IMR-90 (cell line): ENCODE data around the gene CYTH4. TPM values are rescaled to one million over a fixed set of nuclear protein-coding genes. Genes with fewer than 3 reads are reported as not detected.

Source experiments
- ATAC-seq: fragments of 200-7000 bp; cut with Tn5 transposase; 2 replicates; pipeline ENCODE4 v1.9.1; 2020; ENCODE audit warnings: low read depth, mild to moderate bottlenecking, moderate library complexity
- BruUV-seq: library from RNA; stranded (reverse); fragments of 400-500 nt; replicated peaks from 2 replicates; lab custom pipeline; 2021; lab: Mats Ljungman, UMichigan
- CTCF ChIA-PET: fragments of 300-600 bp; formaldehyde crosslinking; extraction: SDS; loops from one replicate; lab custom pipeline; 2021; ENCODE audit warnings: antibody characterized with exemption; lab: Yijun Ruan, JAX
- POLR2A ChIA-PET: fragments of 300-600 bp; sonication (Branson Sonifier 250); formaldehyde crosslinking; loops from one replicate; lab custom pipeline; 2022; ENCODE audit warnings: antibody characterized with exemption; ENCODE audit not compliant: unreplicated experiment; lab: Charles Lee
- DNase-seq: peaks from one replicate; pipeline ENCODE4 v3.0.0; 2013
- H2AFZ ChIP-seq: replicated peaks from 2 replicates; pipeline ENCODE3; 2013; ENCODE audit warnings: low read length, mild to moderate bottlenecking; ENCODE audit not compliant: poor library complexity
- H2AK5ac ChIP-seq: 2 replicates; pipeline ENCODE4 v1.6.1; 2013; ENCODE audit warnings: low read depth, low read length, inconsistent platforms
- H2AK9ac ChIP-seq: replicated peaks from 2 replicates; pipeline ENCODE3; 2013; ENCODE audit warnings: mild to moderate bottlenecking, low read depth, low read length, moderate library complexity; ENCODE audit not compliant: poor library complexity
- H2BK120ac ChIP-seq: 2 replicates; pipeline ENCODE4 v1.6.1; 2013; ENCODE audit warnings: low read depth, low read length, inconsistent platforms
- H2BK15ac ChIP-seq: 3 replicates; pipeline ENCODE4 v1.6.1; 2013; ENCODE audit warnings: low read depth, low read length, inconsistent platforms
- H2BK20ac ChIP-seq: 2 replicates; pipeline ENCODE4 v1.6.1; 2013; ENCODE audit warnings: low read depth, mild to moderate bottlenecking, inconsistent platforms, low read length, moderate library complexity
- H2BK5ac ChIP-seq: 2 replicates; pipeline ENCODE4 v1.6.1; 2013; ENCODE audit warnings: mild to moderate bottlenecking, low read depth, low read length, inconsistent platforms; ENCODE audit not compliant: poor library complexity, severe bottlenecking
- H3K14ac ChIP-seq: replicated peaks from 2 replicates; pipeline ENCODE4 v1.6.1; 2013; ENCODE audit warnings: low read depth, low read length, inconsistent platforms
- H3K18ac ChIP-seq: 2 replicates; pipeline ENCODE4 v1.6.1; 2013; ENCODE audit warnings: low read depth, low read length, control low read depth
- H3K23ac ChIP-seq: 2 replicates; pipeline ENCODE4 v1.6.1; 2013; ENCODE audit warnings: low read depth, low read length, inconsistent platforms
- H3K27ac ChIP-seq: 2 replicates; pipeline ENCODE4 v1.5.1; 2013; ENCODE audit warnings: mild to moderate bottlenecking, control low read depth, low read length; ENCODE audit not compliant: insufficient read depth
- H3K27me3 ChIP-seq: 2 replicates; pipeline ENCODE4 v1.6.1; 2013; ENCODE audit warnings: low read length; ENCODE audit not compliant: control insufficient read depth, insufficient read depth
- H3K36me3 ChIP-seq: 2 replicates; pipeline ENCODE4 v1.6.1; 2013; ENCODE audit warnings: low read length, mixed read lengths; ENCODE audit not compliant: control insufficient read depth, insufficient read depth
- H3K4ac ChIP-seq: 2 replicates; pipeline ENCODE4 v1.6.1; 2013; ENCODE audit warnings: low read depth, low read length, inconsistent platforms
- H3K4me1 ChIP-seq: 2 replicates; pipeline ENCODE4 v1.6.1; 2013; ENCODE audit warnings: low read length, mixed read lengths; ENCODE audit not compliant: control insufficient read depth, insufficient read depth
- H3K4me2 ChIP-seq: 2 replicates; pipeline ENCODE4 v1.6.1; 2013; ENCODE audit warnings: low read depth, mild to moderate bottlenecking, control low read depth, low read length, moderate library complexity
- H3K4me3 ChIP-seq: 2 replicates; pipeline ENCODE4 v1.5.1; 2013; ENCODE audit warnings: low read depth, mild to moderate bottlenecking, control low read depth, low read length, moderate library complexity; ENCODE audit not compliant: insufficient read depth
- H3K56ac ChIP-seq: 2 replicates; pipeline ENCODE4 v1.6.1; 2013; ENCODE audit warnings: low read length, inconsistent platforms; ENCODE audit not compliant: insufficient read depth; ENCODE audit errors: extremely low read depth
- H3K79me1 ChIP-seq, 2 experiments: 2 replicates each; pipeline ENCODE4 v1.6.1; 2013; ENCODE audit warnings: low read length in 2 of 2, inconsistent platforms in 1 of 2, low read depth in 1 of 2
- H3K9ac ChIP-seq: 2 replicates; pipeline ENCODE4 v1.6.1; 2013; ENCODE audit warnings: low read depth, low read length, control low read depth
- H3K9me1 ChIP-seq: 2 replicates; pipeline ENCODE4 v1.6.1; 2013; ENCODE audit warnings: low read length, inconsistent platforms; ENCODE audit not compliant: insufficient read depth
- H3K9me3 ChIP-seq: 2 replicates; pipeline ENCODE4 v1.6.1; 2013; ENCODE audit warnings: low read length; ENCODE audit not compliant: control insufficient read depth, insufficient read depth
- H4K20me1 ChIP-seq: 2 replicates; pipeline ENCODE4 v1.6.1; 2013; ENCODE audit warnings: low read length, inconsistent platforms; ENCODE audit not compliant: insufficient read depth
- H4K5ac ChIP-seq: 2 replicates; pipeline ENCODE4 v1.6.1; 2013; ENCODE audit warnings: mild to moderate bottlenecking, low read depth, low read length, control low read depth
- H4K8ac ChIP-seq, 2 experiments: 2 replicates each; pipeline ENCODE4 v1.6.1; 2013; ENCODE audit warnings: low read depth in 2 of 2, low read length in 2 of 2, control low read depth in 1 of 2, inconsistent platforms in 1 of 2
- H4K91ac ChIP-seq: 2 replicates; pipeline ENCODE4 v1.6.1; 2013; ENCODE audit warnings: low read depth, low read length, inconsistent platforms; ENCODE audit not compliant: insufficient read depth
- BHLHE40 ChIP-seq: fragments of 150-350 bp; IDR thresholded peaks from 2 replicates; pipeline ENCODE4 v1.6.1; 2016; ENCODE audit warnings: mild to moderate bottlenecking, low read depth, low read length
- CEBPB ChIP-seq: IDR thresholded peaks from 2 replicates; pipeline ENCODE4 v1.6.1; 2012; ENCODE audit warnings: low read depth, low read length, improper control_type of control experiment
- CHD1 ChIP-seq: IDR thresholded peaks from 2 replicates; pipeline ENCODE4 v1.6.1; 2012; ENCODE audit warnings: low read depth, low read length, improper control_type of control experiment
- CTCF ChIP-seq: conservative IDR thresholded peaks from 2 replicates; pipeline ENCODE4 v1.5.1; 2012; ENCODE audit warnings: mild to moderate bottlenecking, low read depth, low read length, improper control_type of control experiment
- ELK1 ChIP-seq: fragments of 150-350 bp; IDR thresholded peaks from 2 replicates; pipeline ENCODE4 v1.6.1; 2016; ENCODE audit warnings: low read depth, mild to moderate bottlenecking, low read length, moderate library complexity, borderline replicate concordance
- FOS ChIP-seq: fragments of 150-350 bp; IDR thresholded peaks from 2 replicates; pipeline ENCODE4 v1.6.1; 2016; ENCODE audit warnings: low read depth, low read length
- MAFK ChIP-seq: IDR thresholded peaks from 2 replicates; pipeline ENCODE4 v1.6.1; 2012; ENCODE audit warnings: low read depth, low read length, improper control_type of control experiment
- MAZ ChIP-seq: IDR thresholded peaks from 2 replicates; pipeline ENCODE4 v1.6.1; 2012; ENCODE audit warnings: low read depth, mild to moderate bottlenecking, low read length, improper control_type of control experiment, moderate library complexity, borderline replicate concordance
- MXI1 ChIP-seq: IDR thresholded peaks from 2 replicates; pipeline ENCODE4 v1.6.1; 2012; ENCODE audit warnings: low read depth, mild to moderate bottlenecking, low read length, moderate library complexity, borderline replicate concordance
- NFE2L2 ChIP-seq: fragments of 150-350 bp; IDR thresholded peaks from 2 replicates; pipeline ENCODE4 v1.6.1; 2016; ENCODE audit warnings: low read depth, mild to moderate bottlenecking, low read length
- POLR2A ChIP-seq: IDR thresholded peaks from 2 replicates; pipeline ENCODE4 v1.6.1; 2012; ENCODE audit warnings: mild to moderate bottlenecking, low read depth, low read length
- RAD21 ChIP-seq: IDR thresholded peaks from 2 replicates; pipeline ENCODE4 v1.6.1; 2012; ENCODE audit warnings: low read length, improper control_type of control experiment
- RCOR1 ChIP-seq: IDR thresholded peaks from 2 replicates; pipeline ENCODE4 v1.6.1; 2012; ENCODE audit warnings: mild to moderate bottlenecking, low read length, improper control_type of control experiment; ENCODE audit not compliant: insufficient replicate concordance
- RFX5 ChIP-seq: IDR thresholded peaks from 2 replicates; pipeline ENCODE4 v1.8.0; 2012; ENCODE audit warnings: low read depth, mild to moderate bottlenecking, low read length, moderate library complexity
- SMC3 ChIP-seq: fragments of 150-350 bp; IDR thresholded peaks from 2 replicates; pipeline ENCODE4 v1.6.1; 2016; ENCODE audit warnings: low read depth, mild to moderate bottlenecking, antibody characterized with exemption, low read length, moderate library complexity
- USF2 ChIP-seq: fragments of 150-350 bp; IDR thresholded peaks from 2 replicates; pipeline ENCODE4 v1.6.1; 2017; ENCODE audit warnings: mild to moderate bottlenecking, antibody characterized with exemption, low read length, low read depth
- WGBS, 2 experiments: methylation state at CpG; one replicate each; pipeline versions ENCODE4 v1.1.5 to v1.1.7; 2013; ENCODE audit warnings: missing lambda C conversion rate in 2 of 2; ENCODE audit not compliant: insufficient read length in 1 of 2; ENCODE audit errors: extremely low coverage in 2 of 2; 5-methylcytosine and 5-hydroxymethylcytosine counted together
- dilution Hi-C: fragments of 300-500 bp; cut with HindIII; formaldehyde crosslinking; loops from one replicate; pipeline ENCODE4 v1.14.3; 2018; ENCODE audit warnings: low sequenced_read_pairs; ENCODE audit not compliant: unreplicated experiment
- in situ Hi-C: fragments of 300-500 bp; cut with MboI; formaldehyde crosslinking; loops from 3 replicates; pipeline ENCODE4 v1.14.3; 2019; ENCODE audit warnings: low sequenced_read_pairs, inconsistent platforms, mixed read lengths
- intact Hi-C: fragments of 100-400 bp; cut with micrococcal nuclease; formaldehyde crosslinking; loops from 2 replicates; pipeline ENCODE4 v1.10.0; 2022
- polyA plus RNA-seq, 3 experiments: library from polyadenylated mRNA; depleted of rRNA; stranded (reverse); fragments of >200 nt; gene quantifications; 2 replicates each; pipeline ENCODE4 v1.2.3, GENCODE V29; 2012; ENCODE audit warnings: low replicate concordance in 1 of 3
- total RNA-seq: library from RNA; depleted of rRNA; stranded (reverse); fragments of >200 nt; gene quantifications from 2 replicates; pipeline ENCODE4 v1.2.3, GENCODE V29; 2012

Gene CYTH4
- total and polyA plus RNA-seq, 2 of the 4 experiments (the other 2 are of a cell fraction): 0.36 to 0.55 TPM

GRCh38 chr22:37300551-37301017, 18.3 kb downstream of the CYTH4 start:
- no peaks in the 10 kb centered on the region for H3K27me3 ChIP-seq

More at GRCh38 chr22:37300551-37301017, 18.3 kb downstream of the CYTH4 start:
- Histone ChIP-seq H2BK120ac (0 out of 2 replicates have a peak overlapping the region, but pooled peaks have one; percentile 11), H3K23ac (no peak overlapping the region), H3K9me1 (peaks cover 13% of the 10 kb centered on the region), H2BK20ac (no peak overlapping the region), H2AFZ (no peak overlapping the region), H4K20me1 (no peaks in the 10 kb centered on the region), H4K5ac (no peak overlapping the region), H3K27ac (no peak overlapping the region), H4K8ac (no peak overlapping the region), H3K18ac (no peak overlapping the region), H3K4me3 (no peak overlapping the region), H3K14ac (no peak overlapping the region), H2AK5ac (peak overlapping the region; percentile 57), H3K4me1 (peaks cover 22% of the 10 kb centered on the region), H3K36me3 (no peaks in the 10 kb centered on the region), H4K91ac (no peak overlapping the region), H3K56ac (no peak overlapping the region), H3K9me3 (no peaks in the 10 kb centered on the region), H3K4me2 (no peak overlapping the region), H2BK15ac (peak overlapping the region; percentile 52; the same call in 1 of the 3 replicates), H3K4ac (no peak overlapping the region), H3K79me1 (peaks cover 0 to 11% of the 10 kb centered on the region in 2 experiments; a peak in 2 of 4 replicates), H2AK9ac (peak overlapping the region; percentile 10), H3K9ac (no peak overlapping the region), H2BK5ac (no peak overlapping the region)
- ATAC-seq (no peak), DNase-seq (no peak)
- no CpG with 5 or more reads among the region's 19 CpGs for WGBS, 2 experiments
- BruUV-seq: no TSS peak
- dilution Hi-C loops (no loop called here), in situ Hi-C loops (no loop called here), intact Hi-C loops (no loop called here)
- ChIA-PET CTCF (interaction anchor here (1.0 kb wide), 1 partner anchor 13 kb away, joined by 3 read pairs; no protein-coding TSS in a partner anchor), POLR2A (no interaction called here)
- TF ChIP-seq RCOR1 (no peak), CTCF (no peak), RAD21 (no peak), ELK1 (no peak), NFE2L2 (no peak), USF2 (no peak), BHLHE40 (no peak), SMC3 (no peak), CEBPB (no peak), RFX5 (no peak), FOS (no peak), MAZ (no peak), CHD1 (no peak), POLR2A (no peak), MAFK (no peak), MXI1 (no peak)
